GM19099 (cell line): ENCODE results near the gene BEST1.

Source experiments
- POLR2A ChIP-seq: IDR thresholded peaks from 3 replicates; pipeline ENCODE4 v1.6.1; 2011; ENCODE audit warnings: low read depth; ENCODE audit not compliant: insufficient read length; ENCODE audit errors: extremely low read depth

The BEST1 gene

GRCh38 chr11:61923166-61924063 is 26.7 kb upstream of the BEST1 start:
- TF ChIP-seq POLR2A: no peak

- TF ChIP-seq POLR2A: no peak
Observed at GRCh38 chr11:61924064-61924455, 26.1 kb upstream of the BEST1 start.

GRCh38 chr11:61925736-61926135 is 24.4 kb upstream of the BEST1 start:
- no peak for TF ChIP-seq POLR2A

GRCh38 chr11:61926235-61926634 is 23.9 kb upstream of the BEST1 start:
- TF ChIP-seq POLR2A: no peak

GRCh38 chr11:61927501-61927900 is 22.6 kb upstream of the BEST1 start:
- no peak for TF ChIP-seq POLR2A

- no peak for TF ChIP-seq POLR2A
Observed at GRCh38 chr11:61928606-61929005, 21.5 kb upstream of the BEST1 start.

GRCh38 chr11:61930933-61931332 is 19.2 kb upstream of the BEST1 start:
- TF ChIP-seq POLR2A: no peak

- TF ChIP-seq POLR2A: no peak
Observed at GRCh38 chr11:61935861-61936260, 14.3 kb upstream of the BEST1 start.

- TF ChIP-seq POLR2A: no peak
Observed at GRCh38 chr11:61940466-61940865, 9.7 kb upstream of the BEST1 start.

GRCh38 chr11:61945191-61945590 is 5.0 kb upstream of the BEST1 start:
- no peak for TF ChIP-seq POLR2A

- TF ChIP-seq POLR2A: no peak
Observed at GRCh38 chr11:61946894-61947293, 3.3 kb upstream of the BEST1 start.

GRCh38 chr11:61947486-61948210 is 2.5 kb upstream of the BEST1 start:
- no peak for TF ChIP-seq POLR2A

GRCh38 chr11:61948505-61948904 is 1.6 kb upstream of the BEST1 start:
- TF ChIP-seq POLR2A: no peak

GRCh38 chr11:61949169-61950034 is 749 bp upstream of the BEST1 start:
- TF ChIP-seq POLR2A: no peak

GRCh38 chr11:61951484-61952135 is 1.5 kb downstream of the BEST1 start:
- TF ChIP-seq POLR2A: no peak
